NCI-H510A (cell line): Measurements from ENCODE around the gene HNMT.
"Not testable (repeated sequence)": the region's sequence is repeated elsewhere in the genome, so short reads cannot be mapped to it uniquely, and the experiment has no call there.

Experiments used
- DNase-seq: peaks from one replicate; lab custom pipeline; 2025; lab: John Stamatoyannopoulos, UW

Gene HNMT

GRCh38 chr2:137975280-137976271, 11.3 kb downstream of the HNMT start:
- DNase-seq: peak; percentile 67

GRCh38 chr2:137976274-137976673, 12.0 kb downstream of the HNMT start:
- DNase-seq: no peak

DNA sequence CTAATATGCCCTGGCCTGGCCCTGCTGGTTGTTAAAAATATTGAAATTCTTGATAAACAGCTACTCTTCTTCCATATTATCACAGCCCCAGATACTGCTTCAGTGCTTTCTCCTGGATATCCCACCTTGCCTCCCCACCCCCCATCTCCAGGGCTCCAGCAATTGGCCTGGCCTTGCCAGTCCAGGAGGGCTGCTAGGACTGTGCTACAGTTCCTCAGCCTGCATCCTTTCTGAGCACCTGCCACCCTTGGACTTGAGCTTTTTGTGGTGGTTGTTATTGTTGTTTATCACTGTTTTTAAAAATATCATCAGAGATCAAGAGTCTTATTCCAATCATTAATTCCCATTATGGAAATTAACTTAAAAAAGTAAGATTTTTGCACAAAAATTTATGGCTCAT, 13.5 kb downstream of the HNMT start:
- DNase-seq: no peak

DNA sequence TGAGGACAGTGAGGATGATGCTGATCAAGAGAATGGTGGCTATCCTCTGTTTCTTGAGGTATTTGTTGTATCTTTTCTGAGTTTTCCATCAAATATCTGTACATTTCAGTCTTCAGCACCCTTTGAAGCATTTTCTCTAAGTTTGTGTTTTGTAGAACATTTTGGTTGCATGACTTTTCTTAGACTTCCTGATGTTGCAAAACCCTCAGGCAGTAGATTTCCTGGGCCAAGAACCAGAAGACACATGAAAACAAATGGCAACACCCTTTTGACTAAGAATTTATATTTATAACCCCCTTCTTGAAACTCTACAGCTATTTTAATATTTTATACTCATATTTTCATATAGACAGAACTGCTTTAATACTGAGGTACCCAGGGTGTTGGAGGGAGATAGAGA, 16.2 kb downstream of the HNMT start:
- no peak for DNase-seq

DNA sequence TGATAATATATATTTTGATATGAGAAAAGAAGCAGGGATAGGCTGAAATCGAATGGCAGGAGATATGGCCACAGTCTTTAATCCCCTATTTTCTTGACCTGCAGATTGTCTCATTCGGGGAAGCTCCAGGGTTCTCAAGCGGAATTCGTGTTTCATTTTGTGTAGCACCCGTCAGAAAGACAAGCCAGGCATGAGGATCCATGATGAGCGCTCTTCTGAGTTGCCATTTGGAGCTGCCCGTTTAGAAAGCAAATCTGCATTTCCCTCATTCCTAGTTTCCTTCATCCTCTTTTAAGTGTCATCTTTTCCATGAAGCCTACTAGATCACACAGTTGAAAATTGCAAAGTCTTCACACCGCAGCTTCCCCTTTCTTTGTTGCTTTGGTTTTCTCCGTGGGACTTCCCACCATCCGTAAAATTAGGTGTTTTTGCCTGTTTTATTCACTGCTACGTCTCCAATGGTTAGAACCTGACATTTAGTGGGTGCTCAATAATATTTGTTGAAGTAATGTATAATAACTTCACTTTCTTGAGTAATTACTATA, 16.9 kb downstream of the HNMT start:
- no peak for DNase-seq

DNA sequence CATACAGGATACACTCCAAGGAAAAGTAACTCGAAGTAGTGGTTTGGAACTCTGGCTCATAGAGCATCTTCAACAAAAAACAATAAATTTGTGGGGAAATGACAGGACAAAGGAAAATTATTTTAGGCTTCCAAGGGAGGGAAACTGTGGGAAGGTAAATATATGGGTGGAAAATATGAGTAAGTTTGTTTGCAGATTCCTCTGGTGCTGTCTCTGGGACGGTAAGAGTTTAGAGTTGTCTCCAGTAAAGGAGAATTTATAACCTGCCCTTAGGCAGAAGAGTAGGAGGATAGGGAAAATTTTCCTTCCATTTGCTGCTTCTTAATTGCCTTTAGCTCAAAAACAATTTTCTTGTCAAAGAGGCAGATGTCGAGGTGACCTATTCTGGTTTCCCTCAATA, 19.3 kb downstream of the HNMT start:
- DNase-seq: no peak

GRCh38 chr2:137986268-137986667, 22.0 kb downstream of the HNMT start:
- DNase-seq: no peak

GRCh38 chr2:137987011-137987410, 22.7 kb downstream of the HNMT start:
- no peak for DNase-seq

GRCh38 chr2:137991078-137991477, 26.8 kb downstream of the HNMT start:
- DNase-seq: no peak

- no peak for DNase-seq
Observed at GRCh38 chr2:137992039-137992646, 27.9 kb downstream of the HNMT start.

DNA sequence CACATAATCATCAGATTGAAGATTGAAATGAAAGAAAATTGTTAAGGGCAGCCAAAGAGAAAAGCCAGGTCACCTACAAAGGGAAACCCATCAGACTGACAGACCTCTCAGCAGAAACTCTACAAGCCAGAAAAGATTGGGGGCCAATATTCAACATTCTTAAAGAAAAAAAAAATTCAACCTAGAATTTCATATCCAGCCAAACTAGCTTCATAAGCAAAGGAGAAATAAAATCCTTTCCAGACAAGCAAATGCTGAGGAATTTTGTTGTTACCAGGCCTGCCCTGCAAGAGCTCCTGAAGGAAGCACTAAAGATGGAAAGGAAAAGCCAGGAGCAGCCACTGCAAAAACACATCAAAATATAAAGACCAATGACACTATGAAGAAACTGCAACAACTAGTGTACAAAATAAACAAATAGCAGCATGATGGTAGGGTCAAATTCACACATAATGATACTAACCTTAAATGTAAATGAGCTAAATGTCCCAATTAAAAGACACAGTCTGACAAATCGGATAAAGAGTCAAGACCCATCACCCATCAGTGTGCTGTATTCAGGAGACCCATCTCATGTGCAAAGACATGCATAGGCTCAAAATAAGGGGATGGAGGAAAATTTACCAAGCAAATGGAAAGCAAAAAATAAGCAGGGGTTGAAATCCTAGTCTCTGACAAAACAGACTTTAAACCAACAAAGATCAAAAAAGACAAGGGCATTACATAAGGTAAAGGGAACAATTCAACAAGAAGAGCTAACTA, 29.6 kb downstream of the HNMT start:
- not testable (repeated sequence) for DNase-seq

DNA sequence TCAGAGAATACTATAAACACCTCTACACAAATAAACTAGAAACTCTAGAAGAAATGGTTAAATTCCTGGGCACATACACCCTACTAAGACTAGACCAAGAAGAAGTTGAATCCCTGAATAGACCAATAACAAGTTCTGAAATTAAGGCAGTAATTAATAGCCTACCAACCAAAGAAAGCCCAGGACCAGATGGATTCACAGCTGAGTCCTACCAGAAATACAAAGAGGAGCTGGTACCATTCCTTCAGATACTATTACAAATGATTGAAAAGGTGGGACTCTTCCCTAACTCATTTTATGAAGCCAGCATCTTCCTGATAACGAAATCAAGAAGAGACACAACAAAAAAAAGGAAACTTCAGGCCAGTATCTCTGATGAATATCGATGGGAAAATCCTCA, 31.1 kb downstream of the HNMT start:
- DNase-seq: not testable (repeated sequence)

DNA sequence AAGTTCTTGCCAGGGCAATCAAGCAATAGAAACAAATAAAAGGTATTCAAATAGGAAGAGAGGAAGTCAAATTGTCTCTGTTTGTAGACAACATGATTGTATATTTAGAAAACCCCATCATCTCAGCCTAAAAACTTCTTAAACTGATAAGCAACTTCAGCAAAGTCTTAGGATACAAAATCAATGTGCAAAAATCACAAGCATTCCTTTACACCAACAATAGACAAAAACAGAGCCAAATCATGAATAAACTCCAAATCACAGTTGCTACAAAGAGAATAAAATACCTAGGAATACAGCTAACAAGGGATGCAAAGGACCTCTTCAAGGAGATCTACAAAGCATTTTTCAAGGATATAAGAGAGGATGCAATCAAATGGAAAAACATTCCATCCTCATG, 31.9 kb downstream of the HNMT start:
- DNase-seq: not testable (repeated sequence)

DNA sequence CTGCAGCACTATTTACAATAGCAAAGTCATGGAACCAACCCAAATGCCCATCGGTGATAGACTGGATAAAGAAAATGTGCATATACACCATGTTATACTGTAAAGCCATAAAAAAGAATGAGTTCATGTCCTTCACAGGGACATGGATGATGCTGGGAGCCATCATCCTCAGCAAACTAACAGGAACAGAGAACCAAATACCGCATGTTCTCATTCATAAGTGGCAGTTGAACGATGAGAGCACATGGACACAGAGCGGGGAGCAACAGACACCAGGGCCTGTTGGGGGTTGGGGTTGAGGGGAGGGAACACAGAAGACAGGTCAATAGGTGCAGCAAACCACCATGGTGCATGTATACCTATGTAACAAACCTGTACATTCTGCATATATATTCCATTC, 33.5 kb downstream of the HNMT start:
- DNase-seq: no peak

GRCh38 chr2:137998503-137998902, 34.2 kb downstream of the HNMT start:
- DNase-seq: no peak

DNA sequence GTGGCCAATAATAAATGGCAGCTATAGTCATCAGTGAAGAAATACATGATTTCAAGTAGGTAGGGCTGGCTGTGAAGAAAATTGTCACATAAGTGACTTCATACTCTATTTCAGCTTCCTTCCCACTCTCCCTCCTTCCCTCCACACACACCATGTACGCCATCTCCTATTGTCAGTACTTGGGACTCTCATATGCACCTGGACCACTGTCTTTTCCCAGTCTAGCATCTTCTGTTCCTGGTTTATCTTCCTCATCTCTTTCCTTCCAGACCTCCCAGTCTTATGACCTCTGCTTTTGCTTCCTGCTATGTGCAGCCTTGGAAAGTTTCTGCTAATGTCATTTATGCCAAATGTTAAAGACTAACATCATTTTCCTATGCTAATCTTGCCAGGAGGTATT, 35.0 kb downstream of the HNMT start:
- DNase-seq: no peak

DNA sequence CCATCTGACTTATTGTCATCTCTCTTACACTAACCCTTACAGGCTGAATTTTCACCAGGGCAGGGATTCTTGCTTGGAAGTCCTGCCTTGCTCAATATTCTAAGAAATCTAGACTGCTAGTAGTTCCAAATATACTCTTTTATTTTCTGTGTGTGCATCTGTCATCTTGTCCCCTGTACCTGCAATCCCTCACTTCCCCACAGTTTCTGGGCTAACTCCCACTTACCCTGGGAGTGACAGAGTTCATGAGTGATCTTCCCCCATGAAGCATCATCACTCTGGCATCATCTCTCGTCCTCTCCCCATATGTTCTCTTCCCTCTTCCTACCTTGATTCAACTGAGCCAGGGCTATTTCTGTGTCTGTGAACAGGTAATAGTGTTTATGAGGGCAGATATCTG, 35.7 kb downstream of the HNMT start:
- DNase-seq: no peak

- no peak for DNase-seq
Observed at GRCh38 chr2:138000796-138001195, 36.5 kb downstream of the HNMT start.

DNA sequence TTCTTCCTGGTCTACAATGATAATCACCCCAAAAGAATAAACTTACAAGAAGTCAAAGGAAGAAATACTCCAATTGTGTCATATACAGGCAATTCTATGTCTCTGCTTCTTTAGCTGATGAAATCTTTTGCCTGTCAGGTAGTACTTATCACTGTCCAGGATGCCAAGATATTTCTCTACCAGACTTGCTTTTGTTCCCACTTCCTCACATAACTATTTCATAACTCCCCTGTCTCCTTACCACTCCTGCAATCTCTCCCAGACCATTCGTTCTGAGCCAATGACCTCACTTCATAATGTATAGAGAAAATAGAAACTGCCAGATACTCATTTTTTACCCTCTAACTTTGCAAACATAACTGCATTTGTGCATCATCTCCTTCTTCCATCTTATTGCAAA, 39.1 kb downstream of the HNMT start:
- DNase-seq: no peak

DNA sequence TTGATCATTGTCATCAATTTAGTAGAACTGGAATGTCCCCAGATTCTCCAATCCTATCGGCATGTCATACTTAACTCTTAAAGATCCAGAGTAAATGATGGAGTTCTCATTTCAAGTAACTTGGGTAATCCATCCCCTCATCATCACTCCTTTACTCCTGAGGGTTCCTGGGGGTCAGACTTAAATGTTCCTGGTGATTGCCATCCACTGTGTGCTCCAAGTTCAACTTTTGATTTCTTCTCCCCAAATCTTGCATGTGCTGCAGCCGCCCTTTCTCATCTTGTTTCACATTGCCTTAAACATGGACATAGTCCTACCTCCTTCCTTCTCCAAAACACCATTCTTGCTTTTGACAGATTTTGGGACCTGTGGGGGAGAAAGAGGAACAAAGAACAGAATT, 43.2 kb downstream of the HNMT start:
- DNase-seq: no peak

- no peak for DNase-seq
Observed at GRCh38 chr2:138009622-138010021, 45.3 kb downstream of the HNMT start.

DNA sequence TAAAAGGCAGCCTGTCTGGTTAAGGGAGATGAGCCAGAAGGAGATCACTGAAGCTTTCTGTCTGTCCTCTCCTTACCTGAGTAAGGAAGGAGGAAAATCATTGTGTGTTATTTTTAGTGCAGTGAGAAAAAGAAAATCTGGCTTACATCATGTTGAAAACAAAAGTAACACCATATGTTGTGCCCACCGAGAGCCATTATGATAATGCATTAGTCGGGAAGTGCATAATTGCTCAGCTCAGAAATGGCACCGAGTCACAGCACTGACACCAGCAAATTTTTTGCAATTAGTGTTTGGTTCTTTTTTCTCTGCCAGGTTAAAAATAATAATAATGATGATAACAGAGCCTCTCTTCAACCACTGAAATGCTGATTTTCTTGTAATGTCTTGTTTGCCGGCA, 46.6 kb downstream of the HNMT start:
- DNase-seq: no peak
